Superior temporal gyrus (tissue), 1 donor: ENCODE data around the gene TOR2A.
A peak's percentile ranks its signal among the peaks of the same experiment; 100 is the strongest.
"Not testable (repeated sequence)": the region's sequence is repeated elsewhere in the genome, so short reads cannot be mapped to it uniquely, and the experiment has no call there.

Experiments used
- DNase-seq: peaks from one replicate; pipeline ENCODE4 v3.0.0-alpha.2; 2016; ENCODE audit errors: extremely low spot score

TOR2A gene

GRCh38 chr9:127734747-127735529 is at the start of gene TOR2A:
Gene TOR2A, minus strand, starts transcription at chr9:127735294. Its CDS starts 24 bp downstream, at chr9:127735270.
- DNase-seq: peak; percentile 97

- DNase-seq: no peak
These were observed 48.3 kb upstream of the TOR2A start for GRCh38 chr9:127783111-127784008.

GRCh38 chr9:127781806-127782205 is 46.7 kb upstream of the TOR2A start:
- no peak for DNase-seq

GRCh38 chr9:127780909-127781308 is 45.8 kb upstream of the TOR2A start:
- not testable (repeated sequence) for DNase-seq

- DNase-seq: peak; percentile 63
These were observed 45.2 kb upstream of the TOR2A start for GRCh38 chr9:127780126-127780885.

GRCh38 chr9:127779136-127779981 is 44.3 kb upstream of the TOR2A start:
- no peak for DNase-seq

GRCh38 chr9:127778280-127779135 is 43.4 kb upstream of the TOR2A start, which contains the start of gene SH2D3C:
Gene SH2D3C, minus strand, starts transcription at chr9:127778666. Its CDS starts 39 bp downstream, at chr9:127778627.
- no peak for DNase-seq

- DNase-seq: no peak
These were observed 42.4 kb upstream of the TOR2A start for GRCh38 chr9:127777368-127777980.

GRCh38 chr9:127776924-127777289 is 41.8 kb upstream of the TOR2A start:
- DNase-seq: no peak

GRCh38 chr9:127776195-127776923 is 41.3 kb upstream of the TOR2A start:
- DNase-seq: no peak

GRCh38 chr9:127773981-127774380 is 38.9 kb upstream of the TOR2A start:
- DNase-seq: no peak

GRCh38 chr9:127773272-127773671 is 38.2 kb upstream of the TOR2A start:
- DNase-seq: no peak

GRCh38 chr9:127772603-127773002 is 37.5 kb upstream of the TOR2A start:
- DNase-seq: no peak

GRCh38 chr9:127771570-127772189 is 36.6 kb upstream of the TOR2A start:
- DNase-seq: no peak

GRCh38 chr9:127770905-127771569 is 35.9 kb upstream of the TOR2A start:
- DNase-seq: peak; percentile 77

- DNase-seq: no peak
These were observed 35.5 kb upstream of the TOR2A start for GRCh38 chr9:127770583-127770904.

- no peak for DNase-seq
These were observed 35.0 kb upstream of the TOR2A start for GRCh38 chr9:127769929-127770582.
